Measurements from ENCODE around the gene NSG2. TPM values are rescaled to one million over a fixed set of nuclear protein-coding genes. Genes with fewer than 3 reads are reported as not detected.

The NSG2 gene
- total and polyA plus RNA-seq, 4 donors, result 0.14 TPM; not detected in 3

DNA sequence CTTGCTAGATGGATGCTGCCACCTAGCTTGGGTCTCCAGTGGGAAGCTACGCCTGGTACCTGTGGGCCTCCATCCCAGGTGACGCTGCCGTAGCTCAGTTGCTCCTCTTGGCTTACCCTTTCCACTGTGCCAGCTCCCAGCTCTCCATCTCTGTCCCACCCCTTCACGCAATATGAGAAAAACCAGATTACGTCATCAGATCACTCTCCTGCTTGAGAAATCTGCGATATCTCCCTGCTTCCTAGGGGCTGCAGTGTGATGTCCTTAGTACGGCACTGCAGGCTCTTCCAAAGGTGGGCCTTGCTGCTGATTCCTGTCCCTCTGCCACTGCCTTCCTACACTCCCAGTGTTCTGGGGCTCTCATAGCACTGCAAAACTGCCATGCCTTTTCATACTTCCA lies 28.9 kb downstream of the NSG2 start:
- Histone ChIP-seq H3K36me3 (ENCODE audit: control insufficient read depth in 4 of 4, insufficient read depth in 3 of 4, low read depth in 1 of 4, low read length in 3 of 4) (no peaks in the 10 kb centered on the region), H3K9ac (ENCODE audit: low read depth in 1 of 2, low read length in 2 of 2) (no peak overlapping the region), H3K27ac (ENCODE audit: low read depth in 1 of 2, low read length in 2 of 2) (no peak overlapping the region), H3K27me3 (ENCODE audit: control insufficient read depth in 4 of 4, insufficient read depth in 4 of 4, low read length in 3 of 4) (no peaks in the 10 kb centered on the region), H3K9me3 (ENCODE audit: control insufficient read depth in 4 of 4, low read length in 3 of 4) (no peaks in the 10 kb centered on the region), H3K4me3 (ENCODE audit: low read depth in 1 of 3, low read length in 3 of 3) (no peak overlapping the region), H3K4me1 (ENCODE audit: control insufficient read depth in 4 of 4, insufficient read depth in 4 of 4, low read length in 3 of 4) (no peaks in the 10 kb centered on the region)
- no peak for TF ChIP-seq NR2F2 (IDR thresholded peaks at IDR 0.05)
- 94% methylated on average over 7 of the region's 7 CpGs for WGBS
- DNase-seq (ENCODE audit: low spot score), result no peak

DNA sequence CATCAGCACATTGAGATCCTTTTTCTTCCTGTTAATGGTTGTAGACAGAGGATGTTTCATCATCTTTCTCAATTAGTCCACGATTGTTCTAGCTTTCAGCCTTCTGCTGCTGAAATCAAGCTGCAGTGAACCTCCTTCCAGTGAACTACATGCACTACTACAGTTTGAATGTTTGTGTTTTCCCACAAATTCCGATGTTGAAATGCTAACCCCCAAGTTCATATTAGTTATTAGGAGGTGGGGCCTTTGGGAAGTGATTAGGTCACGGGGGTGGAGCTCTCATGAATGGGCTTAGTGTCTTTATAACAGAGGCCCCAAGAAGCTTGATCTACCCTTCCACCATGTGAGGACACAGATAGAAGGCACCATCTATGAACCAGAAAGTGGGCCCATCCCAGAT lies 32.9 kb downstream of the NSG2 start:
- Histone ChIP-seq H3K4me3 (ENCODE audit: low read depth in 1 of 3, low read length in 3 of 3) (no peak overlapping the region), H3K9me3 (ENCODE audit: control insufficient read depth in 4 of 4, low read length in 3 of 4) (no peaks in the 10 kb centered on the region), H3K9ac (ENCODE audit: low read depth in 1 of 2, low read length in 2 of 2) (no peak overlapping the region), H3K27ac (ENCODE audit: low read depth in 1 of 2, low read length in 2 of 2) (no peak overlapping the region), H3K4me1 (ENCODE audit: control insufficient read depth in 4 of 4, insufficient read depth in 4 of 4, low read length in 3 of 4) (no peaks in the 10 kb centered on the region), H3K36me3 (ENCODE audit: control insufficient read depth in 4 of 4, insufficient read depth in 3 of 4, low read depth in 1 of 4, low read length in 3 of 4) (no peaks in the 10 kb centered on the region), H3K27me3 (ENCODE audit: control insufficient read depth in 4 of 4, insufficient read depth in 4 of 4, low read length in 3 of 4) (no peaks in the 10 kb centered on the region)
- 61% methylated on average over 3 of the region's 3 CpGs for WGBS
- DNase-seq (ENCODE audit: low spot score), result no peak
- TF ChIP-seq HNF4G (IDR thresholded peaks at IDR 0.05), result no peak
- TF ChIP-seq, protein P1, sequence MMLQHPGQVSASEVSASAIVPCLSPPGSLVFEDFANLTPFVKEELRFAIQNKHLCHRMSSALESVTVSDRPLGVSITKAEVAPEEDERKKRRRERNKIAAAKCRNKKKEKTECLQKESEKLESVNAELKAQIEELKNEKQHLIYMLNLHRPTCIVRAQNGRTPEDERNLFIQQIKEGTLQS (IDR thresholded peaks at IDR 0.05), result no peak
- TF ChIP-seq, protein P2, sequence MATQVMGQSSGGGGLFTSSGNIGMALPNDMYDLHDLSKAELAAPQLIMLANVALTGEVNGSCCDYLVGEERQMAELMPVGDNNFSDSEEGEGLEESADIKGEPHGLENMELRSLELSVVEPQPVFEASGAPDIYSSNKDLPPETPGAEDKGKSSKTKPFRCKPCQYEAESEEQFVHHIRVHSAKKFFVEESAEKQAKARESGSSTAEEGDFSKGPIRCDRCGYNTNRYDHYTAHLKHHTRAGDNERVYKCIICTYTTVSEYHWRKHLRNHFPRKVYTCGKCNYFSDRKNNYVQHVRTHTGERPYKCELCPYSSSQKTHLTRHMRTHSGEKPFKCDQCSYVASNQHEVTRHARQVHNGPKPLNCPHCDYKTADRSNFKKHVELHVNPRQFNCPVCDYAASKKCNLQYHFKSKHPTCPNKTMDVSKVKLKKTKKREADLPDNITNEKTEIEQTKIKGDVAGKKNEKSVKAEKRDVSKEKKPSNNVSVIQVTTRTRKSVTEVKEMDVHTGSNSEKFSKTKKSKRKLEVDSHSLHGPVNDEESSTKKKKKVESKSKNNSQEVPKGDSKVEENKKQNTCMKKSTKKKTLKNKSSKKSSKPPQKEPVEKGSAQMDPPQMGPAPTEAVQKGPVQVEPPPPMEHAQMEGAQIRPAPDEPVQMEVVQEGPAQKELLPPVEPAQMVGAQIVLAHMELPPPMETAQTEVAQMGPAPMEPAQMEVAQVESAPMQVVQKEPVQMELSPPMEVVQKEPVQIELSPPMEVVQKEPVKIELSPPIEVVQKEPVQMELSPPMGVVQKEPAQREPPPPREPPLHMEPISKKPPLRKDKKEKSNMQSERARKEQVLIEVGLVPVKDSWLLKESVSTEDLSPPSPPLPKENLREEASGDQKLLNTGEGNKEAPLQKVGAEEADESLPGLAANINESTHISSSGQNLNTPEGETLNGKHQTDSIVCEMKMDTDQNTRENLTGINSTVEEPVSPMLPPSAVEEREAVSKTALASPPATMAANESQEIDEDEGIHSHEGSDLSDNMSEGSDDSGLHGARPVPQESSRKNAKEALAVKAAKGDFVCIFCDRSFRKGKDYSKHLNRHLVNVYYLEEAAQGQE (IDR thresholded peaks at IDR 0.05), result no peak
- no peak for TF ChIP-seq JUND (IDR thresholded peaks at IDR 0.05)

DNA sequence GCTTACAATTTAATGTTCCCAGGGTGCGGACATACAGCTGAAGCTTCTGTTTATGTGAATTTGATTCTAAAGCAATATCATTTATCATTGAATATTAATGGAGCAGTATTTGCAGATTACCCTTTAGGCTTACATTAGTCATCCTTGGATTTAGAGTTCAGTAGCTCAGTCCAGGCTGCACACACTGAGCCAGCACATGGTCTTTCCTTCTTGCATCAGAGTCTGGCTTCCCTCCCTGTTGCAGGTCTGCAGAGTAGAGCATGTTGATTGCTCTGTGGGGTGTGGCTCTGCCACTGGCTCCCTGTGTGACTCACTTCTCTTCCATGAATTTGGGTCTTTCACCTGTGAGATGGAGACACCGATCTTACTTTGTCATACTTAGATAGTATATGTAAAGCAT lies 36.8 kb downstream of the NSG2 start:
- H3K36me3 ChIP-seq (ENCODE audit: control insufficient read depth in 4 of 4, insufficient read depth in 3 of 4, low read depth in 1 of 4, low read length in 3 of 4), result no peaks in the 10 kb centered on the region
- WGBS, result 92% methylated on average over 2 of the region's 2 CpGs
- DNase-seq (ENCODE audit: low spot score), result no peak
- H3K27me3 ChIP-seq (ENCODE audit: control insufficient read depth in 4 of 4, insufficient read depth in 4 of 4, low read length in 3 of 4), result no peaks in the 10 kb centered on the region
- H3K27ac ChIP-seq (ENCODE audit: low read depth in 1 of 2, low read length in 2 of 2), result no peak overlapping the region
- no peak overlapping the region for H3K4me3 ChIP-seq (ENCODE audit: low read depth in 1 of 3, low read length in 3 of 3)
- no peaks in the 10 kb centered on the region for H3K9me3 ChIP-seq (ENCODE audit: control insufficient read depth in 4 of 4, low read length in 3 of 4)
- no peak overlapping the region for H3K9ac ChIP-seq (ENCODE audit: low read depth in 1 of 2, low read length in 2 of 2)
- TF ChIP-seq TAF1 (conservative IDR thresholded peaks at IDR 0.05) (no peak), YY1 (IDR thresholded peaks at IDR 0.05) (no peak), NR2F2 (IDR thresholded peaks at IDR 0.05) (no peak), GABPA (IDR thresholded peaks at IDR 0.05 in 1 of 2, conservative IDR thresholded peaks at IDR 0.05 in 1 of 2) (no peak)
- TF ChIP-seq, protein P2 (IDR thresholded peaks at IDR 0.05), result no peak
- TF ChIP-seq, protein P3, sequence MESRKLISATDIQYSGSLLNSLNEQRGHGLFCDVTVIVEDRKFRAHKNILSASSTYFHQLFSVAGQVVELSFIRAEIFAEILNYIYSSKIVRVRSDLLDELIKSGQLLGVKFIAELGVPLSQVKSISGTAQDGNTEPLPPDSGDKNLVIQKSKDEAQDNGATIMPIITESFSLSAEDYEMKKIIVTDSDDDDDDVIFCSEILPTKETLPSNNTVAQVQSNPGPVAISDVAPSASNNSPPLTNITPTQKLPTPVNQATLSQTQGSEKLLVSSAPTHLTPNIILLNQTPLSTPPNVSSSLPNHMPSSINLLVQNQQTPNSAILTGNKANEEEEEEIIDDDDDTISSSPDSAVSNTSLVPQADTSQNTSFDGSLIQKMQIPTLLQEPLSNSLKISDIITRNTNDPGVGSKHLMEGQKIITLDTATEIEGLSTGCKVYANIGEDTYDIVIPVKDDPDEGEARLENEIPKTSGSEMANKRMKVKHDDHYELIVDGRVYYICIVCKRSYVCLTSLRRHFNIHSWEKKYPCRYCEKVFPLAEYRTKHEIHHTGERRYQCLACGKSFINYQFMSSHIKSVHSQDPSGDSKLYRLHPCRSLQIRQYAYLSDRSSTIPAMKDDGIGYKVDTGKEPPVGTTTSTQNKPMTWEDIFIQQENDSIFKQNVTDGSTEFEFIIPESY (IDR thresholded peaks at IDR 0.05), result no peak
- H3K4me1 ChIP-seq (ENCODE audit: control insufficient read depth in 4 of 4, insufficient read depth in 4 of 4, low read length in 3 of 4), result no peaks in the 10 kb centered on the region
